Panc1 (cell line): ENCODE data around the gene TERB2. TPM values are rescaled to one million over a fixed set of nuclear protein-coding genes. Genes with fewer than 3 reads are reported as not detected.

Source experiments
- total RNA-seq: library from RNA; stranded (reverse); gene quantifications from one replicate; pipeline ENCODE4 v1.2.1, GENCODE V29; 2021; ENCODE audit not compliant: unreplicated experiment

TERB2 gene
- total RNA-seq, 1 experiment from 2014 or later, result not detected

Other genes starting within 250 kb of the TERB2 start
- gene PATL2, start 245.4 kb upstream of the TERB2 start, total RNA-seq, result 0.49 TPM
- 914 TPM for gene B2M, start 245.2 kb upstream of the TERB2 start, total RNA-seq
- gene TRIM69, start 220.2 kb upstream of the TERB2 start, total RNA-seq, result 16.7 TPM
- 34.0 TPM for gene SORD, start 66.5 kb downstream of the TERB2 start, total RNA-seq
- 0.08 TPM for gene DUOX2, start 157.5 kb downstream of the TERB2 start, total RNA-seq
- not detected for gene DUOXA2, start 157.6 kb downstream of the TERB2 start, total RNA-seq
- not detected for gene DUOXA1, start 173.2 kb downstream of the TERB2 start, total RNA-seq
- gene DUOX1, start 173.3 kb downstream of the TERB2 start, total RNA-seq, result 0.31 TPM
- gene SHF, start 231.3 kb downstream of the TERB2 start, total RNA-seq, result 3.0 TPM